ENCODE results near the gene IL27RA.
"Not testable (repeated sequence)": the region's sequence is repeated elsewhere in the genome, so short reads cannot be mapped to it uniquely, and the experiment has no call there.

The IL27RA gene

DNA sequence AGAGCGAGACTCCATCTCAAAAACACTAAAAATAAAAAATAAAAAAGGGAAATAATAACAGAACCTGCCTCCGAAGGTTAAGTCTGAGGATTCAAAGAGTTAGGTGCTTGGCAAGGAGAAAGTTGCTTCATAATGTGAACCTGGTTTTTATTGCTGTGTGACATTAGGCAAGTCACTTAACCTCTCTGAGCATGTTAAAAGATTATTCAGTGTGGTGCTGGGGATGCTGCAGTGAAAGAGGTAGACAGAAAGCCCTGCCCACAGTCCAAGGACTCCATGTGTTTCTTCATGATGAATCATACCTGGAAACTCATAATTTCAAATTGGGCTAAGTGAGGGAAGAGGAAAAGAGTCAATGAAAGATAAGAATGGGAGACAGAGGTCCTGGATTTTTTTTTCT, 2.4 kb downstream of the IL27RA start:
- DNase-seq: no peak

DNA sequence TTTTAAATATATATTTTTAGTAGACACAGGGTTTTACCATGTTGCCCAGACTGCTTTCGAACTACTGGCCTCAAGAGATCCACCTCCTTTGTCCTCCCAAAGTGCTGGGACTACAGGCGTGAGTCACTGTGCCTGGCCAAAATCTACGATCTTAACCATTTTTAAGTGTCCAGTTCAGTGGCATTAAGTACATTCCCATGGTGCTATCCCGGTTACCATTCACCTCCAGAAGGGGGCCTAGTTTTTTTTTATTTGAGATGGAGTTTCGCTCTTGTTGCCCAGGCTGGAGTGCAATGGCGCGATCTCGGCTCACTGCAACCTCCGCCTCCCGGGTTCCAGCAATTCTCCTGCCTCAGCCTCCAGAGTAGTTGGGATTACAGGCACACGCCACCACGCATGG, 3.6 kb downstream of the IL27RA start:
- DNase-seq: not testable (repeated sequence)

DNA sequence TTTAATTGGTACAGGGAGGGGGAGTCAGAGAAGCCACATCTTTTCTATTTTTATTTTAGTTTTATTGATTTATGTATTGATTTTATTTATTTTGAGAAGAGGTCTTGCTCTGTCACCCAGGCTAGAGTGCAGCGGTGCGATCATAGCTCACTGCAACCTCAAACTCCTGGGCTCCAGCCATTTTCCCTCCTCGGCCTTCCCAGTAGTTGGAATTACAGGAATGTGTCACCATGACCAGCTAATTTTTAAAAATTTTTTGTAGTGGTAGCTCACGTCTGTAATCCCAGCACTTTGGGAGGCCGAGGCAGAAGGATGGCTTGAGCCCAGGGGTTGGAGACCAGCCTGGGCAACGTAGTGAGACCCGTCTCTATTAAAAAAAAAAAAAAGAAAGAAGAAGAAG, 4.1 kb downstream of the IL27RA start:
- no peak for DNase-seq

DNA sequence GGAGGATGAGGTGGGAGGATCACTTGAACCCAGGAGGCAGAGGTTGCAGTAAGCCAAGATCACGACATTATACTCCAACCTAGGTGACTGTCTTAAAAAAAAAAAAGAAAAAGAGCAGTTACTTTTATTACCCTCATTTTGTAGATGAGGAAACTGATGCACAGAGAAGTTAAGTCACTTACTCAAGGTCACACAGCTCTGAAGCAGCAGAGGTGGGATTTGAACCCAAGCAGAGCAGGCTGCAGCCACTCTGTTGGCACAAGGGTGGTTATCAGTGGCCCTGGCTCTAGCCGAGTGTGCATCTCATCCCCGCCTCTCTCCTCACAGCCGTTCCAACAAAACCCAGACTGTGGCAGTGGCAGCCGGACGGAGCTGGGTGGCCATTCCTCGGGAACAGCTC, 7.6 kb downstream of the IL27RA start:
- no peak for DNase-seq

DNA sequence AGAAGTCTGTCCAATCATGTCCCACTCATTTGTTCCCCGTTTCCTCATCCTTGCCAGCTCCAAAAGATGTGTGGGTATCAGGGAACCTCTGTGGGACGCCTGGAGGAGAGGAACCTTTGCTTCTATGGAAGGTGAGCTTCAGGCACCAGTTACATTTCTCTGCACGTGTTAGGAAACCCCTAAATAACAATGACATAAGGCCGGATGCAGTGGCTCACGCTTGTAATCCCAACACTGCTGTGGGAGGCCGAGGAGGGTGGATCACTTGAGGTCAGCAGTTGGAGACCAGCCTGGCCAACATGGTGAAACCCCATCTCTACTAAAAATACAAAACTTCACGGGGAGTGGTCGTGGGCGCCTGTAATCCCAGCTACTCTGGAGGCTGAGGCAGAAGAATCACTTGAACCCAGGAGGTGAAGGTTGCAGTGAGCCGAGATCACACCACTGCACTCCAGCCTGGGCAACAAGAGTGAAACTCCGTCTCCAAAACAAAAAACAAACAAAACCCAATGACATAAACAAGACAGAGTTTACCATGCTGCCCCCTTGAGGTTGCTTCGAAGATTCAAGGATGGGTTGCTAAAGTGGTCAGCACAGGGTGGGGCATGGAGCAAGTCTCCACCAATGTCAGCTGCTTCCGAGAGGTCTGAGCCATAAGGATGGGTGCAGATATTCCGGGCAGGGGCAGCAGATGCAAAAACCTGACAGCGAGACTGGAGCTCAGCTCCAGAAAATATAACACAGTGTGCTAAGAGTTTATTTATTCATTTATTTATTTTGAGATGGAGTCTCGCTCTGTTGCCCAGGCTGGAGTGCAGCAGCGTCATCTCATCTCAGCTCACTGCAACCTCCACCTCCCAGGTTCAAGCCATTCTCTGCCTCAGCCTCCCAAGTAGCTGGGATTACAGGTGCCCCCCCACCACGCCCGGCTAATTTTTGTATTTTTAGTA, 11.4 kb downstream of the IL27RA start:
- DNase-seq: not testable (repeated sequence)

DNA sequence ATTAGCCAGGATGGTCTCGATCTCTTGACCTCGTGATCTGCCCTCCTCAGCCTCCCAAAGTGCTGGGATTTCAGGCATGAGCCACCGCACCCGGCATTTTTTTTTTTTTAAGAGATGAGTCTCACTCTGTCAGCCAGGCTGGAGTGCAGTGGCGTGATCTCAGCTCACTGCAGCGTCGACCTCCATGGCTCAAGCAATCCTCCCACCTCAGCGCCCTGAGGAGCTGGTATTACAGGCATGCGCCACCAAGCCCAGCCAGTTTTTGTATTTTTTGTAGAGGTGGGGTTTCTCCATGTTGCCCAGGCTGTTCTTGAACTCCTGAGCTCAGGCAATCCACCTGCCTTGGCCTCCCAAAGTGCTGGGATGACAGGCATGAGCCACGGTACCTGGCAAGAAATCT, 16.3 kb downstream of the IL27RA start:
- not testable (repeated sequence) for DNase-seq

DNA sequence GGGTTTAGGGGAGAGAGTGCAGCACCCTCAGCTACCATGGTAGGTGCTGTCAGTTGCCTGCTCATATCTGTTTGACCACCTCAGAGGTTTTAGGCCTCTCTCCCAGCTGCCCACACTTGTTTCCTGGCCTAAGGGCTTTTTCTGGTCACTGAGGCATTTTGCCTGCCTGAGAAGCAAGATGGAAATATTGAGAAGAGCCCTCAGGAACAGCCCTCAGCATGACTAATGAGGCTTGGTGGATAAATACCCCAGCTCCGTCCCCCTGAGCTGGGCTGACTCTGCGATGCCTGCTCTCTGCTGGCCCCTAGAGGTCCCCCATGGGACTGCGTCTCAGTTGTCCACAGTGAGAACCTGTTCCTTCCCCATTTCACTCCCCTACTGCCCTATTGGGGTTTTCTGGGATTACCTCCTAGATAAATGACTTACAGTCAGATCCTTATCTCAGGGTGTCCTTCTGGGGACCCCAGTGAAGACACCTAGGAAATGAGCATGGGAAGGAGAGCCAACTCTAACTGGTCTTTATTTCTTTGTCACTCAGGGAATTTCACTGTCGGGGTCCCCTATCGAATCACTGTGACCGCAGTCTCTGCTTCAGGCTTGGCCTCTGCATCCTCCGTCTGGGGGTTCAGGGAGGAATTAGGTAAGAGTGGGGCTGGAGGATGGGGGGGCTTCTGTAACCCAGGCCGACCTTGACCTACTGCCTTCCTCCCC, 17.0 kb downstream of the IL27RA start:
- DNase-seq: no peak

DNA sequence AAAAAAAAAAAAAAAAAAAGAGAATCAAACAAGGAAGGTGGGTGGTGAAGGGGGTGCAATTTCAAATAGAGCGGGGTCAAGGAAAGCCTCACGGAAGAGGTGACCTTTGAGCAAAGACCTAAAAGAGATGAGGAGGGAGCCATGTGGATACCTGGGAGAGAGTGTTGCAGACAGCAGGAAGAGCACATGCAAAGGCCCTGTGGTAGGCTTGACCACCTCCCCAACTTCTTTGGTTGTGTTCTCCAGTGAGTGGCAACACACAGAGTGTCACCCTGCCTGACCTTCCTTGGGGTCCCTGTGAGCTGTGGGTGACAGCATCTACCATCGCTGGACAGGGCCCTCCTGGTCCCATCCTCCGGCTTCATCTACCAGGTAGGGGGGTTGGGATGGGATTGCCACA, 18.9 kb downstream of the IL27RA start:
- no peak for DNase-seq

DNA sequence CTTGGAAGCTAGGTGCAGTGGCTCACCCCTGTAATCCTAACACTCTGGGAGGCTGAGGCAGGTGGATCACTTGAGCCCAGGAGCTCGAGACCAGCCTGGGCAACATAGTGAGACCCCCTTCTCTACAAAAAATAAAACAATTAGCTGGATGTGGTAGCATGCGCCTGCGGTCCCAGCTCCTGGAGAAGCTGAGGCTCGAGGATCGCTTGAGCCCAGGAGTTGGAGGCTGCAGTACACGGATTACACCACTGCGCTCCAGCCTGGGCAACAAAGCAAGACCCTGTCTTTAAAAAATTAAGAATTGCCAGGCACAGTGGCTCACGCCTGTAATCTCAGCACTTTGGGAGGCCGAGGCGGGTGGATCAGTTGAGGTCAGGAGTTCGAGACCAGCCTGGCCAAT, 19.4 kb downstream of the IL27RA start:
- DNase-seq: not testable (repeated sequence)

DNA sequence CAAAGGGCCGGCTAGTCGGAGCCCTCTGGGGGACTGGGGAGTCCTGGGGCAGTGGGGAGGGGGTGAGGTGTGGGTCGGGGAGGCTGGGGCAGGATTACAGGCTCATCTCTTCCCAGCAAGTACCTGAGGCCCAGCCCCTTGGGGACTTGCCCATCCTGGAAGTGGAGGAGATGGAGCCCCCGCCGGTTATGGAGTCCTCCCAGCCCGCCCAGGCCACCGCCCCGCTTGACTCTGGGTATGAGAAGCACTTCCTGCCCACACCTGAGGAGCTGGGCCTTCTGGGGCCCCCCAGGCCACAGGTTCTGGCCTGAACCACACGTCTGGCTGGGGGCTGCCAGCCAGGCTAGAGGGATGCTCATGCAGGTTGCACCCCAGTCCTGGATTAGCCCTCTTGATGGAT, 20.4 kb downstream of the IL27RA start:
- DNase-seq: no peak

DNA sequence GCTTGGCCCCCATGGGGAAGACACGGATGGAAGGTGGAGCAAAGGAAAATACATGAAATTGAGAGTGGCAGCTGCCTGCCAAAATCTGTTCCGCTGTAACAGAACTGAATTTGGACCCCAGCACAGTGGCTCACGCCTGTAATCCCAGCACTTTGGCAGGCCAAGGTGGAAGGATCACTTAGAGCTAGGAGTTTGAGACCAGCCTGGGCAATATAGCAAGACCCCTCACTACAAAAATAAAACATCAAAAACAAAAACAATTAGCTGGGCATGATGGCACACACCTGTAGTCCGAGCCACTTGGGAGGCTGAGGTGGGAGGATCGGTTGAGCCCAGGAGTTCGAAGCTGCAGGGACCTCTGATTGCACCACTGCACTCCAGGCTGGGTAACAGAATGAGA, 20.9 kb downstream of the IL27RA start:
- no peak for DNase-seq

DNA sequence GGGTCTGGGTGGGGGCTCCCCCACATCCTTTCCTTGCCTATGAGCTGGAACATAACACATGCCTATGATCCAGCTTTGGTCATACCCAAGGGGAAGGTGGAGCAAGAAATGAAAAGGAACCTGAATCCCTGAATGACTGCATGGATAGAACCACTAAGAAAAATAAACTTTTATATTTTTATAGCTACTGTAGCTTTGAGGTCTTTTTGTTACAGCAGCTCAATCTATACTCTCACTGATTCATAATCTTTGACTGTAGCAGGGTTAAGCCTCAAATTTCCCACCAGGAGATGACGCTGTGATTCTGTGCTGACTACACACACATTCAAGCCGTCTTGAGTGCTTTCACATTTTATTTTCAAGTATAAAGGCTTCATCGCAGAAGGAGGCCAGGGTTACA, 21.5 kb downstream of the IL27RA start:
- no peak for DNase-seq

DNA sequence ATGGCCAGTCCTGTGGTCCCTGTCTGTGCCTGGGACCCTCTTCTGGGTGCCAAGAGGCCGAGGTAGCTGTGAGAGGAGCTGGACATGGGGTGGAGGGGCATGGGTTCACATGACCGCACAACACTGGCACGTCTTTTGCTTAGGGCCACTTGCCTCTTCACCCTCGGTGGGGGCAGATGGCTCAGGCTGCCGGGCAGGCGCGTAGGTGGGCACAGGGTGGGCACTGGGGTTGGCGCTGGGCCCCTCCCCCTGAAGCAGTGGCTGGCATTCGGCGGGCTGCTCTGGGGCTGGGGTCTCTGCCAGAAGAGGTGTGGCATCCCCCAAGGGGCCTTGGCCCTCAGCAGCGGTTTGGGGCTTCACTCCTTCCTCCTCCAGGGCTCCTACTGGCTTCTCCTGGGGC, 21.9 kb downstream of the IL27RA start:
- no peak for DNase-seq

DNA sequence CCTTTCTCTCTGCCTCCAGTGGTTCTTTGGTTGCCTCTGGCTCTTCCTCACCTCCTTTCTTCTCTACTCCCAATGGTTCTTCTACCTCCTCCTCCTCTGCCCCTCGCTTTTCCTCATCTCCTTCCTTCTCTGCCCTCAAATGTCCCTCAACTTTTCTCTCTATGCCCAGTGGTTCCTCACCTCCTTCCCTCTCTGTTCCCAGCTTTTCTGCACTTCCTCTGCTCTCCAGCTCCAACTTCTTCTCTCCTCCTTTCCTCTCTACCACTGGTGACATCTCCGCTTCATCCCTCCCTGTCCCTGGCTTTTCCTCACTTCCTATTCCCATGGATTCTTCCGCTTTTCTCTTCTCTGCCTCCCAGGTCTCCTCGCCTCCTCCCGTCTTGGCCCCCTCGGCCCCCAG, 22.5 kb downstream of the IL27RA start:
- no peak for DNase-seq

DNA sequence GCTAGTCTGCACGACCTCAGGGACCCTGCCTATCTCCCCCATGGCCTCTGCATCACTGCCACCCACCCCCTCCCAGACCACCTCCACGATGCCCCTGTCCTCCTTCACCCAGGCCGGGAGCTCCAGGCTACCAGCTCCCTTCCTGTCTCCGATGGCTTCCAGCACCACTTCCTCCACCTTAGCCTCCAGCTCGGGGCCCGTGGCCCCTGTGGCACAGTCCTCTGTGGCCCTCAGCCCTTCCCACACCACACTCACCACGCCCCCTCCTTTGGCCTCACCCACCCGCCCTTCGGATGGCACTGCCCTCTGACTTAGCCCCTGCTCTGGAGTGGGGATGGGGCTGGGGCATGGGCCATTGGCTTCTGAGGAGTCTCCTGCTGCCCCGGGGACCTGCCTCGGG, 23.2 kb downstream of the IL27RA start:
- no peak for DNase-seq

DNA sequence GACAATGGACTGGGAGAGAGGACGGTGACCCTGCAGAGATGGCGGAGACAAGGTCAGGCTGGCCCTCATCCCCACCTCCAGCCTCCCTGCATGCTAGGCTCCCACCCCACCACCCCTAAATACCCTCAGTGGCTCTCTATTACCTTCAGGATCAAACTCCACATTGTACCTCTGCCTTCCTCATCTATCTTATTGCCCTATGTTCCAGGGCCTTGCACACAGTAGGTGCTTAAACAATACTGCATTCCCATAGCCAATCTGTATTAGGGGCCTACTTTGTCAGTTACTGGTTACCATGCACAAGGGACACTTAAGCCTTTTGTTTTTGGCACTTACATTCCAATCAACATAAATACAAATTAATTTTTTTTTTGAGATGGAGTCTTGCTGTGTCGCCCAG, 23.8 kb downstream of the IL27RA start:
- DNase-seq: no peak

DNA sequence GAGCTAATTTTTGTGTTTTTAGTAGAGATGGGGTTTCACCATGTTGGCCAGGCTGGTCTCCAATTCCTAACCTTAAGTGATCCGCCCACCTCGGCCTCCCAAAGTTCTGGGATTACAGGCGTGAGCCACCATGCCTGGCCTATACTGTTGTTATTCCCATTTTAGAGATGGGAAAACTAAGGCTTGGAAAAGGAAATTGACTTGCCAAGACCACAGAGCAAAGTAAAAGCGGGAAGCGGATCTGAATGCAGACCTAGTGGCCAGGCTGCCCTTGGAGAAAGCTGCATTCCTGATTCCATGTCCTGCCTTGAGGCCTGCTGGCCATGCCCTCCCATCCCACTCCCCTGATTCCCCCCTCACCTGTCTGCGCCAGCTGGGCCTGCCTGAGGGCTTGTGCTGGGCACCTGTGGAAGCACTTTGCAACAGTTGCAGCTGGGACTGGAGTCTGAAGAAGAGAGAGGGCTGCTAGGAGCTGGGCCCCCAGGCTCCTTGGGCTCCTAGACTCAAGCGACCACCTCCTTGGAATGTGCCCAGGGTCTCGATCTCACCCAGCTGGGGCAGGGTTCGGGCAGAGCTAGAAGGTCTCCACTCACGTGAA, 24.6 kb downstream of the IL27RA start:
- no peak for DNase-seq

DNA sequence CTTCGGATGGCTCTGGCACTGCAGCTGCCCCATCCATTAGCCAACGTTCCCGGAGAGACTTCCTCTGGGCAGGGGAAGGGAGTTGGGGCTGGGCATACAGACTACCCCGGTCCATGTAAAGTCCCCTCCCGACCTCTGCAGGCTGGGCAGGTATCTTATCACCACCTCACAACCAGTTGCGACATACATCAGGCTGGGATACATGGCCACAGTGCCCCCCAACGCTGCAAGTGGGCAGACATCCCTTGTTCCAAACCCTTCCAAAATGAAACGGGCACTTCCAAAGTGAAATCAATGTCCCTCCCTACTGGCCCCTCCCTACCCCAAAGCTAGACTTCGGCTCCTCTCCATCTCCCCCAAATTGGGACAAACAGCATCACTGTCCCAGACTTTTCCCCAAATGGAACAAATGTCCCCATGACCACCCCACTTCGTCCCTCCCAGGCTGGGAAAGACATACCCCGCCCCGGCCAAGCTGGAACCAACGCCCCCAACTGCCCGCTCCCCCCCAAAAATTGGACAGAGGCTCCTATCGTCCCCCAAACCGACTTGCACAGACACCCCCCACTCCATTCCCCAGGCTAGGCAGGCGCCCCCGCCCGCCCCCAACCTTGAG, 25.3 kb downstream of the IL27RA start:
- no peak for DNase-seq

DNA sequence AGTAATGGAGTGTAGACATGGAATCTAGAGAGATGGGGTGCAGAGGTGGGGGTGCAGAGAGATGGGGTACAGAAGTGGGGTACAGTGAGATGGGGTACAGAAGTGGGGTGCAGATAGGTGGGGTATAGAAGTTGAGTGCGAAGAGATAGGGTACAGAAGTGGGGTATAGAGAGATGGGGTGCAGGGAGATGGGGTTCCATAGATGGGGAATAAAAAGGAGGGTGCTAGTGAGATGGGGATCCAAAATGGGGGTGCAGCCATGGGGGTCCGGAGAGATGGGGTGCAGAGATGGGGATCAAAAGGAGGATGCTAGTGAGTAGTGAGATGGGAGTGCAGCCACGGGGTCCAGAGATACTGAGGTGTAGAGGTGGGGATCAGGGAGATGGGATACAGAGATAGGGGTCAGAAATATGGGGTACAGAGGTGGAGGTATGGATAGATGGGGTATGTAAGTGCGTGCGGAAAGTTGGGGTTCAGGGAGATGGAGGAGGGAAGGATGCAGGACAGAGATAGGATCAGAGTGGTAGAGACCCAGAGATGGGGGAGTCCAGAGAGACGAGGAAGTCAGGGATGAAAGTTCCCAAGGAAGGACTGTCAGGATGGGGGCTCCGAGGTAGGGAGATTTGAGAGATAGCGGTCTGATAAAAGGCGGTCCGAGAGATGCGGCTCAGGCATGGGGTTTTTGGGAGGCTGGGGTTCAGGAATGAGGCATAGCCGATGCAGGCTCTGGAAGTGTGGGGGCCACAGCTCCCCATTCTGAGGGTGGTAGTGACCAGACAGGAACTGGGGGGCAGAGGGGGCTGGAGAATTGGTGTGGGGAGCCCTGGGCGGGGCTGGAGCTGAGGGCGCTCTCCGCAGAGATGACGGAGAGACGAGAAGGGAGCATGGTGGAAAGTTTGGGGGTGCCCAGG, 26.9 kb downstream of the IL27RA start:
- DNase-seq: no peak

DNA sequence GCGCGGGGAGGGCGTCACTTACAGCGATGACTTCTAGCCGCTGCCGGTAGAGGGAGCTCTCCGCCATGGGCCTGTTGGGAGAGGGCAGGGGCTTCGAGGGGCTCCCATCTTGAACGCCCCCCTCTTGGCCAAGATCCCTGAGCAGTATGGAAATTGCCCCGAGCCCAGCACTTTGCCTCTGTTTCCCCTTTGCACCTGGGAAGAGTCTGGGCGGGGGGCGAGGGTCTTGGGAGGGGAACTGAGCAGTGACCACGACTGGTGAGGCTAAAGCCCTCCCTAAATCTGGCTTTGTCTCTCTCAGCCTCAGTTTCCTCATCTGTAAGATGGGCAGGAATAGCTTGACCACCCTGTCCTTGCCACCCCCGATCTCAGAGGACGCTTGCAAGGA, 27.5 kb downstream of the IL27RA start:
- no peak for DNase-seq

DNA sequence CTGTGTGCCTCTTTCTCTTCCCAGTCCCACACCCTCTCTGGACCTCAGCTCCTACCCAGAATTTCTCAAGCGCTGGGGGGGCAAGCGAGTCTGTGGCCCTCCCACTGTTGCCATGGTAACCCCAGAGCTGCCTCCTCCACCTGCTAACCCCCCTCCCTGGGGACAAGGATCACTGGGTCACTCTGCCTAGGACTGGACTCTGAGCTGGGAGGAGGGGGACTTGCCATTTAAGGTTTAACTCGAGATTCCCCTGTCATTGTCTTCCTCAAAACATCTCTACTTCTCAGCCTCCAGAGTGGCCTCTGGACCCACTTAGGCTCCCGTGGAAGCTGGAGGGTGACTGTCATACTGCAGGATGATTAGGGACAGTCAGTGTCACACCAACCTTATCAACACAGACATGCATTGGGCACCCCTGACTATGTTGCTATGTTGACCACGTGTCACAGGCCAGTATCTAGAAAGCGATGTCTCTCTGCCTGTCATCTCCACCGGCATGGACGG, 28.1 kb downstream of the IL27RA start:
- DNase-seq: no peak

DNA sequence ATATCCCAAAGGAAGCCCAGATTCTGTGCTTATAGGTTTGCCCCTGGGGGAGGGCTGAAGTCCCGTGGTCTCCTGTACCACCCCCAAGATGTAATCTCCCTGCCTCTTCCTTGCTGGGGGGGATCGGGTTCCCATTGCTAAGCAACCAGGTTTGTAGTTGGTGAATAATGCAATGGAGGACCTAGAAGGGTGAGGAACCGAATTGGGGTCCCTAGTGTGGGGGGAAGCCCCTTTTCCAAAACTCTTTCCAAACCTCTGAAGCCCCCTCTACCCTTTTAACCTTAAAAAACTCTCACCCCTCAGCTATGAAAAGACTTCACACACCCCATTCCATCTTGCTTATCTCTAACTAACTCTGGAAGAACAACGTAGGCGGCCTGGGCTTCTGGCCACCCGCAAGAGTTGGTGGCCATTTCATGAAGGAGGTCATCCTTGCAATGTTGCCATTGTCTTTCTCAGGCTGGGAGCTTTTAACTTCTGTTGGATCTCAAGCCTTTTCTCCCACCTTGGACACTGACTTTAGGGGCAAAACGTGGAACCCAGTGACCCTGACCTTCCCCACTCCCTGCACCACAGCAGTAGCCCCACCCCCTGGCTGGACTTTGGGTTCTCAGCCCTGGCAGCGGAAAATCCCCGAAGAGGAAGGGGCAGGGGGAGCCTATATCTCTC, 29.7 kb downstream of the IL27RA start:
- DNase-seq: no peak

Data from cortex of kidney (tissue), 1 donor.